ENCODE measurements around the gene CGA.

Gene CGA

DNA sequence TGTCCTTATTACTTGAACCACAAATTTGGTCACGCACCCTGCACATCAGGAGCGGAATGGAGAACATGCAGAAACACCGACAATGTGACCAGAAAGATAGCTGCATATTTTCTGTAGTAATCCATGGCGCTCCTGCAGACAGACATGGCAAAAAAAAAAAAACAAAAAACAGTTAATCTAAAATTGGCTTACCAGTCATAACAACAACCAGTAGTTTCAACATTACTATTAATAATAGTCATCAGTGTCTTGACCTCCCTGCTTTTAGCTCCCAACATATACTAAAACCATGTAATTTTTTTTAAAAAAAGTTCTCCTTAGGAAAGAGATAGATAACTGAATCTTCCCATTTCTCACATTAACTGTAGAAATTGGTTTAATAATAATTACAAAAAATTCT, 6.8 kb downstream of the CGA start:
- no peak for DNase-seq (ENCODE audit: low spot score)

DNA sequence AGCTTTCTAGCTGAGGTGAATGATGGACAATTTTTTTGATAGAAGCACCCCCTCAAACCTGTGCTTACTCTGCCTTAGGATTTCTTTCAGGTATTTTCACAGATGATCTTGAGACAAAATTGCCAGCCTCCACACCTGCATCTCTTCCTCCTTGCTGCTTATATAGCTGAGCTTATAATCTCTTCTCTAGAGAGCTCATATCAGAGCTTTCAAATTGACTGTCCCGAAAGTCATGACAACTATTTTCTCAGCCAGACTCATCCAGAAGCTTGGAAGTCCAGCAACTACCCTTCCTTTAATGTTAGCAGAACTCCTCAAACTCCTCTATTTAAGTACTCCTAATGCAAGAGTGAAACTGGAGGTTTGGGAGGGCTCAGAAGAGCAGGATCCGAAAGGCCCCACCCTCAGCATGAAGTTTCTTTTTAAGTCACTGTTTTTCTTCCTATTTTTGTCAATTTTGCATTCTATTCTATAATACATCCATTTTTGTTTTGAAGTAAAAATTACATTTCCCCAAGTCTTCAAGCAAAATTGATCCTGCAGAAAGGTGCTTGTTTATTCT, 12.7 kb downstream of the CGA start:
- no peak for DNase-seq (ENCODE audit: low spot score)

DNA sequence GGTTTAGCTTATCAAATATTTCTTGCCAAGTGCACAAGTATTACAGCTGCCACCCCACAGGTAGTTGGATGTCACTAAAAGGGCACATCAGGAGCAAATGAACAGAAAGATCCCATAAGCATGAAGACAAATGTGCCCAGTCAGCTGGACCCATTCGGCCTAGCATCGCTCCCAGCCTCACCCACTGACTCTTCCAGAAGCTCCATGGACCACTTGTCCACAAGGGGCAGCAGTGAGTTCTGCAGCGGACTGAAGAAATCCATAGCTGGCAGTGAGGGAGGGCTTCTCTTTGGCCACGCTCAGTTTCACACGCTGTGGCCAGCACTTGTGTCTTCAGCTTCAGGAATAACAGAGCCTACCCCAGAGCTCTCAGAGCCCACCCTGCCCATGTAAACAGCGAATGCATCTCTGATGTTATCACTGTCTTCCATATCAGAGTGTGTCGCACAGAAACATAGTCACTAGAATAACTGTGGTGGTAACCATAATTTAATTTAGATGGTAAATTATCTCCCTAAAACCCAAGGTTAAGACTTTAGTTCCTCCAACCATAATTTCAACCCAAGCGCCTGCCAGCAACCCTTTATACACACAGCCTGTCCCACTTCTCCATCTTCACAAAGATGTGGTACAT, 15.8 kb downstream of the CGA start:
- peak; percentile 66 for DNase-seq (ENCODE audit: low spot score)

DNA sequence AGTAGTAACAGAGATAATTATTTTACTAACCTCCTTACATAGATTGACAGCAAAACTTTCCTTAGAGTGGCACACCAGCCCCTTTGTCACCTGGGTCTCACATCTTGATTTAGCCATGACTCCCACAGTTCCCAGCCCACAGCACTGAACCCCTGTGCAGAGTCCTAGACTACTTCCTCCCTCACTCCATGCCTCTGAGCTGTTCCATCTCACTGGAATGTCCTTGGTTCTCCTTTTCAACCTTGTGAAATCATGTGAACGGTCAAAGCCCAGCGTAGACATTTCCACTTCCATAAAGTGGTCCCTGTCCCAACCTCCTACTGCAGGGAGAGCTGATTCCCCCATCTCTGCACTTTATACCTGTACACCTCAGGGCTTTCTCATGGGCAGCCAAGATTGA, 19.7 kb downstream of the CGA start:
- DNase-seq (ENCODE audit: low spot score) = no peak

DNA sequence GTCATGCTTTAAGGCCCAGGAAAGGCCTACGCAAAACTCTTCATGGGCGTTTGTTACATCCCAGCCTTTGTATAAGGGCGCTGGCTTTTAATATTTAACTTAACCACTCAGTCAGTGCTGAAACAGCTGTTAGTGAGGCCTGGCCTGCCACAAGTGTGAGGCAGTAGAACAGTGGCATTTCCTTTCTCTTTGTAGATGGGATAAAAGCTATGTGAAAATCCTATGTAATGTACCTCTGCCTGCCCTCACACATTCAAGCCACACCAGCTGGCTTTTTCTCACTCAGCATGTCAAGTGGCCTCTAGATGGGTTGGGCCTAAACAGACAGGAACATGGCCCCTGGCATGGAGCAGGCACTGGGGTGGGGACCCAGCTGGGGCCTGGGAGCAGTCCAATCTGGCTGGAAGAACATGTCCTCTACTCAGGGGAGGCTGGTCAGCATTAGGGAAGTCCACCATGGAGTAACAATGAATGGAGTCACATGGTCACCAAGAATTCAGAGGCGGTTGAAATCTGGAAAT, 20.7 kb downstream of the CGA start:
- no peak for DNase-seq (ENCODE audit: low spot score)

DNA sequence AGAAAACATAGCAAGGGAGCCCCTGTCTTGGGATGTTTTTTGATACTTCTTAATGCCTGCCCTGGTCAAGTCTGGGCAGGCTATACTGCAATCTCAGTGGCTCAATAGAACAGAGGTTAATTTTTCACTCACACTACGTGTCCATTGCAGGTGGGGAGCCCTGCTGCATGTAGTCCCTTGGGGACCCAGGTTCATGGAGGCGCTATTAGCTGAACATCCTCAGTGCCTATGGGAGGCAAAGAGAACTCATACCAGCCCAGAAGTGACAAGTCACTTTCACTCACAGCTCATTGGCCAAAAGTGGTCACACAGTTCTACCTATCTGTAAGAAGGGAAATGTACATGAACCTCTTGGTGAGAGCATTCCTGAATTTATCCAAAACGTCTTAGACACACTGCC, 23.2 kb downstream of the CGA start:
- DNase-seq (ENCODE audit: low spot score) = no peak

DNA sequence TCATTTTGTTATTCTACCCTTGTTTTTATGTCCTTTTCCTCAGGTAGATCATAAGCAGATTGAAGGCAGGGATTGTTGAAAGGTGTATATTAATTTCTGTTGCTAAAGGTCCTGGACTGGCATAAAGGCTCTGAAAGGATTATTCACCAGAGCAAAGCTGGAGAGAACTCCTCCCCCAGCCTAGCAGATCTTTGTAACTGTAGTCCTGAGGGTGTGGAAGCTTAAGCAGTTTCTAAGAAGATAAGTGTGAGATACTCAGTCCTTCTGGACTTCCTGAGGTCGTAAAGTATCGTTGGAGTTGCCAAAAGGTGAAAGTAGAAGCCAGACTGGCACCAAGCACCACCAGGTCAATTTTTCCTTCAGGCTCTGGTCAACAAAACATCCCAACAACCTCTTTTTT, 24.2 kb downstream of the CGA start:
- no peak for DNase-seq (ENCODE audit: low spot score)

DNA sequence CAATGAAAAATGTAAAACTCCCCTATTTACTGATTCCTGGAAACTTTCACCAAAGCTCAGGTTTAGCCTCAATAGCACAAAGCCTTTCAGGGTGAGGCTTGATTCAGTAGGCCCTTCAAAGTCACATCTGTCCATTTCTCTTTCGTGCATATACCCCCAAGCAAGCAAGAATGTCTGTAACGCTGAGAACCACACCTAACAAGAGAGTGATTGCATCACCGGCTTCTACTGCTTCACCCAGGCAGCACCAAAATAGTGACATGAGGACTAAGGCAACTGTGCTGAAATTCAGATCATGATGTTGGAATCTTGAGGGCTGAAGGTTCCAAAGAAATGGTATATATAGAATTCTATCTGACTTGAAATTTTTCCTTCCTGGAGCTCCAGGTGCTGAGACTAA, 26.1 kb downstream of the CGA start:
- no peak for DNase-seq (ENCODE audit: low spot score)

DNA sequence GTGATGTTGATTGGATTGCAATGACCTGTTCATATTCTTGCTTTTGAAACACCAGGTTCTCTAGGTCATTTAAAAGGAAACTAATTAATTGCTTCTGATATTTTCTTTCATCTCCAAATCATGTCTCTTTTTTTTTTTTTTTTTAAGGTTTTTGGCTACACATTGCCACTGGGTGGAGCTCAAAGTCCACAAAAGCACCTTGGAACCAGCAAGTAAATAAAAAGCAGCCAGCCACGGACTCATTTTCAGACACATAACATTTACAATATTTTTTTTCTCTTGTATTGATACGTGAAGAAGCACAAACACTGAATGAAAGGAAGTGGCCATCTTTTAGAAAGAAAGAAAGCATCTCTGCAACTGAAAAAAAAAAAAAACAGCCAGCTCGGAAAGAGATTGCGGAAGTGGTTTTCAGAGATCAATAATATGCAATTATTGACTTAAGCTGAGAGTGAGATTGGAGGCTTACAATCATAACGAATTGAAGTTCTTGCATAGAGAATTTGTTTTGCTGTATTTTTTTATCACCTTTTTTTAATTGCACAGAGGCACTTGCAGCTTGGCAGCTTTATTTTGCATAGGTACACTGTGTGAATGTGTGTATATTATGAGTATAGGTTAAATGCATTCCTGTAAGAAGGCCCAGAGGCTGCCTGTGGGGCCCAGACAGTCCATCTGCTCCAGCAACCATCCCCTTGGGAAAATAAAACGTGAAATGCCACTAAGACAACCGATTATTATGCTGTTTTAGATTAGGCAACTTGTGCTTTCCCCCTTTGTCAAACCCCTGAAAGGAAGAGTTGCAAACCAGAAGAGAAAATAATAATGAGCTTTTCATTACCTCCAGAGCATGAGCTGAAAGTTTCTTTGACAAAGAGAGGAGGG, 28.2 kb downstream of the CGA start:
- peak; percentile 77 for DNase-seq (ENCODE audit: low spot score)

DNA sequence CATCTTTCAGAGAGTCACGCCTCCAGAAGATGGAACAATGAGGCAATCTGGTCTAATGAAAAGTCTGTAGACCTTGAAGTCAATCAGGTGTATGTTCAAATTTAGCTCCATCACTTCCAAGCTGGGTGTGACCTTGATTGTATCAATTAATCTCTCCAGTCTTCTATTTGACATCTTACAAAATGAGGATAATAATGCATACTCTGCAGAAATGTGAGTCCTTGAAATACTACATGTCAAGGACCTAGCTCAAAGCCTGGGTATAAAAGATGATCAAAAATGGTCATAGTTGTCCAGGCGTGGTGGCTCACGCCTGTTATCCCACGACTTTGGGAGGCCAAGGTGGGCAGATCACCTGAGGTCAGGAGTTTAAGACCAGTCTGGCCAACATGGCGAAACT, 29.8 kb downstream of the CGA start:
- DNase-seq (ENCODE audit: low spot score) = no peak

DNA sequence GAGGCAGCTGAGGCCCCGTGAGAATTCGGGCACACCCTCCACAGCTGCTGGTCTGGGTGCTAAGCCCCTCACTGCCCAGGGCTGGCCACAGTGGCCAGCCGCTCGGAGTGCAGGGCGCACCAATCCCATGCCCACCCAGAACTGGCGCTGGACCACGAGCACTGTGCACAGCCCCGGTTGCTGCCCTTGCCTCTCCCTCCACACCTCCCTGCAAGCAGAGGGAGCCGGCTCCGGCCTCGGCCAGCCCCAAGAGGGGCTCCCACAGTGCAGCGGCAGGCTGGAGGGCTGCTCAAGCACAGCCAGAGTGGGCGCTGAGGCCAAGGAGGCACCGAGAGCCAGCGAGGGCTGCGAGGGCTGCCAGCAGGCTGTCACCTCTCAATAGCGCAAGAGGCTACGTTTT, 35.0 kb downstream of the CGA start:
- no peak for DNase-seq (ENCODE audit: low spot score)

DNA sequence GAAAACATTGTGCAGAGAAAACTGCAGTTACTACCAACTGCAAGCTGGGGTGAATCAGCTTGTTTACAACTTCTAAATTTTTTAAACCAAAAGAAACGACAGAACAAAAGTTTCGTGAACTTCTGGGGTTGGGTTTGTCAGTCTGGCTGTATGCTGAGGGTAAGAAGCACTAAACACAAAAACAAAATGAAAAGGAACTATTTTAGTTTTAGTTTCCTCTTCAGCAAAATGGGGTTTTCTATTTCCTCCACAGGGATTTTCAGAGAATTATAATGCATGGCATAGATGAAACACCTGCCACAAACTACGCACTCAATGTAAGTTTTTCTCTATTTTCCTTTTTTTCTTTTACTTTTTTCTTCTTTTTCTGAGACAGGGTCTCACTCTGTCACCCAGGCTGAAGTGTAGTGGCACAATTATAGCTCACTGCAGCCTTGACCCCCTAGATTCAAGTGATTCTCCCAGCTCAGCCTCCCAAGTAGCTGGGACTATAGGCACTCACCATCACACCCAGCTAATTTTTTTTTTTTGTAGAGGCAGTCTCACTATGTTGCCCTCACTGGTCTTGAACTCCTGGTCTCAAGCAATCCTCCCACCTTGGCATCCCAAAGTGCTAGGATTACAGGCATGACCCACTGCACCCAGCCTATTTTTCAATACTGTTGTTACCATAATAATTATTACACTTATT, 40.6 kb downstream of the CGA start:
- no peak for DNase-seq (ENCODE audit: low spot score)

DNA sequence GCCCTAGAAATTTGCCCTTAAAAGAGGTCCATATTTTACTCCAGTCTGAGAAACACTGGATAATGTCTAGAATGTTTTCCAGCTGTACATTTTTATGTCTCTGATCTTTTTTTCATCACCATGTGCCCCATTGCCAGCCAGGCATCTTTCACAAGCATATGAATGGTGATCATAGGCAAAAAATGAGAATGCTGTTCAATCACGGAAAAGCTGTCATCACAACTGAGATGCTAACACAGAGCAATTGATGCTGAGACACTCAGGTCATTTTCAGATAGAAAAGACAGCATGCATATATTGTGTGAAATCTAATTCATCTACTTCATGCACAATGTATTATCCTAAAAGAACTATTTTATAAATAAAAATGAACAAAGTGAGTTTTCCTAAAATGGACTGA, 41.6 kb downstream of the CGA start:
- no peak for DNase-seq (ENCODE audit: low spot score)

DNA sequence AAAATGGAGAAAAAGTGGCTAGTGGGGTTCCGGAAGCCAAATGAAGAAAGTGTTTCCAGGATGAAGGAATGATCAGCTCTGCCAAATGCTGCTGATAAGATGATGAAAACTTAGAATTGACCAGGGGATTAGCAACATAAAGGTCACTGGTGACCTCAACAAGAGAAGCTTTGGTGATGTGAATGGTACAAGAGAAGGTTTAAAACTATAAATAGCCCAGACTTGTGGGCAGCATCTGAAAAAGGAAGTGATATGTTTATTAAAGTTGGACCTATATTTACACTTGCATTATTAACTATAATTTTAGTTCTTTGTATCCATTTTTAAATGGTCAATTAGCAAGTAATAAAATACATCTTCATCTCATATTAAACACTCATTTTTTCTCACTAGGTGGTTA, 45.1 kb downstream of the CGA start:
- no peak for DNase-seq (ENCODE audit: low spot score)

DNA sequence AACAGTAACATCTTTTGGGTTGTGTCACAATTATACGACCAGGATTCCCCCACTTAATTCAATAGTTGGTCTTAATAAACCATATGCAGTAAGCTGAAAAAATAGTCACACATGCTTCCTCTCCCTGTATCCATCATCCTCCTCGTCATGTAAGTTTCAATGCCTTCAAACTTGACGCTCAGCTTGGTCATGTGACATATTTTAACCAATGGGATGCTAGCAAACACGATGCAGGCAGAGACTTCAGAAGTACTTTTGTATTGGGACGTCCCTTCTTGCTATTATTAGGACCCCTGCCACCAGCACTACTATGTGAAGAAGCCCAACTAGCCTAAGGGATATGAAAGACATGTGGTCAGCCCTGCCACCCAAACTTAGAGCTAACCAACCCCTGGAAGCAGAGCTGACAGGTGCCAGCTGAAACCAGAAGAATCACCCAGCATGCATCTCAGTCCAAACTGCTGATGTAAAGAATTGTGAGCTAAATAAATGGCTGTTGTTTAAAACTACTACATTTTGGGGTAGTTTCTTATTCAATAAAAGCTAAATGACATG, 49.3 kb downstream of the CGA start:
- no peak for DNase-seq (ENCODE audit: low spot score)

DNA sequence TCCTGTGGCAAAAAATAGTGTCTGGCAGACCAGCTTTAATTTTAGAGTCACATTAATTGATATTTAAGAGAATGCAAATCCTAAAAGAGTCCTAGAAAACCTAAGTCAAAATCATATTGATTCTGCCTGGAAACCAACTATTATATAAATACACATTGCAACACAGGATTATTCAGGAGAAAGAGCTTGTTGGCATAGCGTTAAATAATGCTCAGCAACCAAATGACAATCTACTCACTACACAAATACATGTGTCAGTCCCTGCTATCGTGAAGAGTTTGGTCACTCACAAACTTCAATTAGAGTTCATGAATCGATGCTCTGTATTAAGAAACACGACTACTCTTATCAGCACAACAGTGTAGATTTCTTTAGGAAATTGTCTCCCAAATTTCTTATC, 54.2 kb downstream of the CGA start:
- no peak for DNase-seq (ENCODE audit: low spot score)

Data from cerebellar cortex (tissue), 1 donor.